GM18520 (cell line): Measurements from ENCODE around the gene THUMPD1.
"Not testable (repeated sequence)": the region's sequence is repeated elsewhere in the genome, so short reads cannot be mapped to it uniquely, and the experiment has no call there.

ENCODE experiments used
- ATAC-seq: cut with Tn5 transposase; IDR thresholded peaks from one replicate; pipeline ENCODE4 v1.9.1; 2021; ENCODE audit not compliant: unreplicated experiment

The THUMPD1 gene

GRCh38 chr16:20696618-20697017 lies 45.0 kb downstream of the THUMPD1 start:
- ATAC-seq: no peak

GRCh38 chr16:20695024-20695423 lies 46.6 kb downstream of the THUMPD1 start:
- ATAC-seq: no peak

- ATAC-seq: not testable (repeated sequence)
These were observed 47.5 kb downstream of the THUMPD1 start for GRCh38 chr16:20694096-20694495.

GRCh38 chr16:20689668-20690067 lies 52.0 kb downstream of the THUMPD1 start:
- ATAC-seq: no peak

GRCh38 chr16:20683812-20684211 lies 57.8 kb downstream of the THUMPD1 start:
- no peak for ATAC-seq
